WTC11 (cell line): Measurements from ENCODE around the gene SAMD1. TPM values are rescaled to one million over a fixed set of nuclear protein-coding genes. Genes with fewer than 3 reads are reported as not detected.

ENCODE experiments used
- ATAC-seq: fragments of 200-7000 bp; cut with Tn5 transposase; 2 replicates; pipeline ENCODE4 v1.10.0; 2021; ENCODE audit warnings: mild to moderate bottlenecking, moderate library complexity
- CTCF ChIA-PET: fragments of 300-600 bp; sonication (Branson Sonifier 250); formaldehyde crosslinking; loops from one replicate; lab custom pipeline; 2021; ENCODE audit warnings: antibody characterized with exemption; lab: Charles Lee
- POLR2A ChIA-PET: fragments of 350-600 bp; sonication (Branson Sonifier 250); formaldehyde crosslinking; loops from one replicate; lab custom pipeline; 2021; ENCODE audit warnings: antibody characterized with exemption; lab: Charles Lee
- DNase-seq: peaks from one replicate; pipeline ENCODE4 v3.0.0; 2021; ENCODE audit warnings: low spot score
- H3K27ac Mint-ChIP-seq: 2 replicates; pipeline ENCODE4 v1.8.0; 2021; ENCODE audit warnings: mixed read lengths
- H3K27me3 Mint-ChIP-seq: 2 replicates; pipeline ENCODE4 v1.8.0; 2021; ENCODE audit warnings: low read depth, mild to moderate bottlenecking, moderate library complexity, mixed read lengths
- H3K36me3 Mint-ChIP-seq: 2 replicates; pipeline ENCODE4 v1.8.0; 2021; ENCODE audit warnings: mixed read lengths
- H3K4me1 Mint-ChIP-seq: 2 replicates; pipeline ENCODE4 v1.8.0; 2022; ENCODE audit warnings: mixed read lengths
- H3K4me3 Mint-ChIP-seq: 2 replicates; pipeline ENCODE4 v1.8.0; 2021; ENCODE audit warnings: mild to moderate bottlenecking, moderate library complexity, mixed read lengths
- H3K9me3 Mint-ChIP-seq: 2 replicates; pipeline ENCODE4 v1.8.0; 2021; ENCODE audit warnings: mixed read lengths
- ATF2 ChIP-seq: sonication (generic); formaldehyde crosslinking; IDR thresholded peaks from 2 replicates; pipeline ENCODE4 v1.8.1; 2022; ENCODE audit warnings: low read depth, missing genetic modification reagents, borderline replicate concordance
- CDX4 ChIP-seq: fragments of 250-450 bp; sonication (Bioruptor Pico); IDR thresholded peaks from 2 replicates; pipeline ENCODE4 v1.9.0; 2021; ENCODE audit warnings: moderate library complexity, mild to moderate bottlenecking, inconsistent platforms, borderline replicate concordance
- ELF4 ChIP-seq: sonication (generic); formaldehyde crosslinking; IDR thresholded peaks from 2 replicates; pipeline ENCODE4 v1.8.1; 2022; ENCODE audit warnings: low read depth, mild to moderate bottlenecking, moderate library complexity, missing genetic modification reagents
- ETV6 ChIP-seq: sonication (generic); formaldehyde crosslinking; IDR thresholded peaks from 2 replicates; pipeline ENCODE4 v1.8.1; 2022; ENCODE audit warnings: mild to moderate bottlenecking, missing genetic modification reagents
- FOXK1 ChIP-seq: sonication (generic); formaldehyde crosslinking; IDR thresholded peaks from 2 replicates; pipeline ENCODE4 v1.8.0; 2022; ENCODE audit warnings: mild to moderate bottlenecking, moderate library complexity, missing genetic modification reagents
- FOXP4 ChIP-seq: sonication (generic); formaldehyde crosslinking; IDR thresholded peaks from 2 replicates; pipeline ENCODE4 v1.8.0; 2022; ENCODE audit warnings: mild to moderate bottlenecking, missing genetic modification reagents
- GABPB1 ChIP-seq: sonication (generic); formaldehyde crosslinking; IDR thresholded peaks from 2 replicates; pipeline ENCODE4 v1.8.1; 2023; ENCODE audit warnings: mild to moderate bottlenecking, missing genetic modification reagents
- GRHL2 ChIP-seq: fragments of 250-450 bp; sonication (Bioruptor Pico); IDR thresholded peaks from 2 replicates; pipeline ENCODE4 v1.8.0; 2022; ENCODE audit warnings: mild to moderate bottlenecking, moderate library complexity; ENCODE audit not compliant: insufficient replicate concordance, severe bottlenecking
- HMGXB4 ChIP-seq: sonication (generic); formaldehyde crosslinking; IDR thresholded peaks from 2 replicates; pipeline ENCODE4 v1.8.1; 2023; ENCODE audit warnings: mild to moderate bottlenecking, moderate library complexity, missing genetic modification reagents
- MAX ChIP-seq: sonication (generic); formaldehyde crosslinking; IDR thresholded peaks from 2 replicates; pipeline ENCODE4 v1.8.0; 2022; ENCODE audit warnings: mild to moderate bottlenecking, missing genetic modification reagents
- NFATC4 ChIP-seq: fragments of 250-450 bp; sonication (Bioruptor Pico); IDR thresholded peaks from 2 replicates; pipeline ENCODE4 v1.9.0; 2021; ENCODE audit warnings: mild to moderate bottlenecking
- NFE2L1 ChIP-seq: sonication (generic); formaldehyde crosslinking; IDR thresholded peaks from 2 replicates; pipeline ENCODE4 v1.8.1; 2023; ENCODE audit warnings: missing genetic modification reagents
- TCF7 ChIP-seq: sonication (generic); formaldehyde crosslinking; IDR thresholded peaks from 2 replicates; pipeline ENCODE4 v1.8.0; 2022; ENCODE audit warnings: mild to moderate bottlenecking, low read depth, missing genetic modification reagents, moderate library complexity
- ZNF121 ChIP-seq: sonication (generic); formaldehyde crosslinking; IDR thresholded peaks from 2 replicates; pipeline ENCODE4 v1.8.0; 2023; ENCODE audit warnings: missing genetic modification reagents
- ZNF232 ChIP-seq: sonication (generic); formaldehyde crosslinking; IDR thresholded peaks from 2 replicates; pipeline ENCODE4 v1.8.0; 2022; ENCODE audit warnings: mild to moderate bottlenecking, missing genetic modification reagents
- ZNF416 ChIP-seq: fragments of 250-450 bp; sonication (Bioruptor Pico); IDR thresholded peaks from 2 replicates; pipeline ENCODE4 v1.9.0; 2021; ENCODE audit warnings: mild to moderate bottlenecking, inconsistent platforms
- ZNF512 ChIP-seq: sonication (generic); formaldehyde crosslinking; IDR thresholded peaks from 2 replicates; pipeline ENCODE4 v1.8.1; 2022; ENCODE audit warnings: missing genetic modification reagents, borderline replicate concordance
- ZSCAN18 ChIP-seq: fragments of 250-450 bp; sonication (Bioruptor Pico); IDR thresholded peaks from 2 replicates; pipeline ENCODE4 v2.1.2; 2022; ENCODE audit warnings: mild to moderate bottlenecking, moderate library complexity
- total RNA-seq: library from RNA; stranded (reverse); gene quantifications from 3 replicates; pipeline ENCODE4 v1.2.3, GENCODE V29; 2021

Gene SAMD1
- total RNA-seq, 1 experiment from 2014 or later = 116 TPM

- DNase-seq (no peak), ATAC-seq (no peak)
- H3K36me3 Mint-ChIP-seq = peaks cover 4% of the 10 kb centered on the region
- CTCF ChIA-PET = interaction anchor here (0.9 to 4.7 kb wide), 6 partner anchors 8 to 334 kb away, joined by 3 to 91 read pairs (median 26); no protein-coding TSS in a partner anchor
- no peaks in the 10 kb centered on the region for H3K9me3 Mint-ChIP-seq
- peak overlapping the region; percentile 53 for H3K4me3 Mint-ChIP-seq
- TF ChIP-seq ZNF512 (CRISPR knock-in tag) (no peak), ZNF416 (no peak), CDX4 (CRISPR knock-in tag) (no peak), GABPB1 (CRISPR knock-in tag) (no peak), FOXK1 (CRISPR knock-in tag) (no peak), ZNF232 (CRISPR knock-in tag) (no peak), ELF4 (CRISPR knock-in tag) (no peak), ATF2 (CRISPR knock-in tag) (no peak), ETV6 (CRISPR knock-in tag) (no peak), NFE2L1 (CRISPR knock-in tag) (no peak), MAX (no peak), FOXP4 (CRISPR knock-in tag) (no peak), GRHL2 (no peak), NFATC4 (CRISPR knock-in tag) (no peak), TCF7 (no peak), ZNF121 (CRISPR knock-in tag) (no peak), HMGXB4 (CRISPR knock-in tag) (no peak), ZSCAN18 (no peak)
- peaks cover 19% of the 10 kb centered on the region for H3K4me1 Mint-ChIP-seq
- POLR2A ChIA-PET = interaction anchor here (0.6 kb wide), 1 partner anchor 213 kb away, joined by 5 read pairs; no protein-coding TSS in a partner anchor
- no peaks in the 10 kb centered on the region; the same call in 1 of the 2 replicates for H3K27me3 Mint-ChIP-seq
- H3K27ac Mint-ChIP-seq = peak overlapping the region; percentile 41; the same call in 1 of the 2 replicates
These were observed 48.2 kb upstream of the SAMD1 start for GRCh38 chr19:14138576-14139265.
